GM10266 (cell line): Measurements from ENCODE around the gene DYNC1I1.

Experiments
- DNase-seq: peaks from one replicate; pipeline ENCODE4 v3.0.0; 2012; ENCODE audit errors: extremely low spot score
- TF ChIP-seq, protein P1 (sequence below): IDR thresholded peaks from 2 replicates; pipeline ENCODE4 v1.5.1; 2012; ENCODE audit warnings: mild to moderate bottlenecking, low read depth; ENCODE audit not compliant: control insufficient read depth, insufficient read depth; ENCODE audit errors: missing control alignments

The DYNC1I1 gene

DNA sequence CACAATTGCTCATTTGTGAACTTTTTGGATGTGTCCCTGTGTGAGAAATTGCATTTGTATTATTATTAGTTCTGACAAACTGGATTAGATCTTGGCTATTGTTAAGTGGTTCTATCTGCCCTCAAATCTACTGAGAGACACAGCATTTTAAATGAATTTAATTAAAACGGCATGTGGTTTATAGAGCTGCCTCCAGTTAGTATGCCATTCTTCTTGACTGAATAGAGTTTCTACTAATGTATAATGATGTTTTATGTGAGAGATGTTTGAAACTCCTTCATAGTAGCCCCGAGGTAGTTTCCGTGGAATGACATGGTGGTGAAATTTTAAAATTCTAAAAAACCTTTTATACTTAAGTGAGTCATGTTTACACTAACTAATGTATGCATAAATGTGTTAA is 110.9 kb downstream of the DYNC1I1 start:
- no peak for DNase-seq
- TF ChIP-seq, protein P1, sequence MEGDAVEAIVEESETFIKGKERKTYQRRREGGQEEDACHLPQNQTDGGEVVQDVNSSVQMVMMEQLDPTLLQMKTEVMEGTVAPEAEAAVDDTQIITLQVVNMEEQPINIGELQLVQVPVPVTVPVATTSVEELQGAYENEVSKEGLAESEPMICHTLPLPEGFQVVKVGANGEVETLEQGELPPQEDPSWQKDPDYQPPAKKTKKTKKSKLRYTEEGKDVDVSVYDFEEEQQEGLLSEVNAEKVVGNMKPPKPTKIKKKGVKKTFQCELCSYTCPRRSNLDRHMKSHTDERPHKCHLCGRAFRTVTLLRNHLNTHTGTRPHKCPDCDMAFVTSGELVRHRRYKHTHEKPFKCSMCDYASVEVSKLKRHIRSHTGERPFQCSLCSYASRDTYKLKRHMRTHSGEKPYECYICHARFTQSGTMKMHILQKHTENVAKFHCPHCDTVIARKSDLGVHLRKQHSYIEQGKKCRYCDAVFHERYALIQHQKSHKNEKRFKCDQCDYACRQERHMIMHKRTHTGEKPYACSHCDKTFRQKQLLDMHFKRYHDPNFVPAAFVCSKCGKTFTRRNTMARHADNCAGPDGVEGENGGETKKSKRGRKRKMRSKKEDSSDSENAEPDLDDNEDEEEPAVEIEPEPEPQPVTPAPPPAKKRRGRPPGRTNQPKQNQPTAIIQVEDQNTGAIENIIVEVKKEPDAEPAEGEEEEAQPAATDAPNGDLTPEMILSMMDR = no peak

DNA sequence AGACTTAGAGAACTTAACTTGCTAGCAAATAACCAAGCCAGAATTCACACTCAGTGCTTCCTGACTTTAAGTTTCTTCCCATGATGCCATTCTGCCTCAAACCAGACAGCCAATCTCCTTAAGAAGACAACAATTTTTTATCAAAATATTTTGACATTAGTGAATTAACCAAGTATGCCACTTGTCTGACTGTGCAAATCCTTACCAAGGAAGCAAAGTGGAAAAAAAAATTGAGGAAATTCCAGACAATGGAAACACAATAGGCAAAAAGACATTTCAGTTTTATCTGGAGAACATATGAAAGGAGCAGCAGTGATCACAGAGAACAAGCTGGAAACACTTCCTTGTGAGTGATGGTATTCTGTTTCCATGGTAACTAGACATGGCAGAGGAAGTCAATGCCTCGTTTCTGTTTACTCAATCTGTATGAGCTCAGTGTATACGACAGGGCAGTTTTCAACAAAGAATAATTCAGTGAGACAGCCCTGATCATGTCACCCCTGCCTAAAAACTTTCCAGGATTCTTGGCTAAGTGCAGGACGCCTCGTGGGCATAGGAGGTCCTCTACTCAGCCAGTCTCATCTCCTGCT is 114.2 kb downstream of the DYNC1I1 start:
- no peak for DNase-seq

DNA sequence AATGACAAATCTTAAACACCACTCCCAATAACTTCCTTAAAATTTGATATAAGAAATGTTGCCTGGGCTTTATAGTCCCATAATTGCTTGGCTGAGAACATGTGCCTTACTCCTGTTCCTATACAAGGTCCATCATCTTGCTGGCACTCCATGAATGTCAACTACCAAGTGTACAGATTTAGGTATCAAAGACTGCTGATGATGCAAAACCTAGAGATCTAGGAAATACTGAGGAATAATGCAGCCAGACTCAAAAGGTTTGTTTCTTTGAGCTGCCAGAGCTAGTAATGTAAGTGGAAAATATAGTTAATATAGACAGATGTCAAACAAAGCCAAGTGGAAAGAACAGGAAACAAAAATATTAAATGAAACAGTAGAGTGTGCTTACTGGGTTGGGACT is 121.1 kb downstream of the DYNC1I1 start:
- TF ChIP-seq, protein P1 = no peak
- DNase-seq = no peak

More for the DNA sequence above, 114.2 kb downstream of the DYNC1I1 start:
- TF ChIP-seq, protein P1 = no peak

DNA sequence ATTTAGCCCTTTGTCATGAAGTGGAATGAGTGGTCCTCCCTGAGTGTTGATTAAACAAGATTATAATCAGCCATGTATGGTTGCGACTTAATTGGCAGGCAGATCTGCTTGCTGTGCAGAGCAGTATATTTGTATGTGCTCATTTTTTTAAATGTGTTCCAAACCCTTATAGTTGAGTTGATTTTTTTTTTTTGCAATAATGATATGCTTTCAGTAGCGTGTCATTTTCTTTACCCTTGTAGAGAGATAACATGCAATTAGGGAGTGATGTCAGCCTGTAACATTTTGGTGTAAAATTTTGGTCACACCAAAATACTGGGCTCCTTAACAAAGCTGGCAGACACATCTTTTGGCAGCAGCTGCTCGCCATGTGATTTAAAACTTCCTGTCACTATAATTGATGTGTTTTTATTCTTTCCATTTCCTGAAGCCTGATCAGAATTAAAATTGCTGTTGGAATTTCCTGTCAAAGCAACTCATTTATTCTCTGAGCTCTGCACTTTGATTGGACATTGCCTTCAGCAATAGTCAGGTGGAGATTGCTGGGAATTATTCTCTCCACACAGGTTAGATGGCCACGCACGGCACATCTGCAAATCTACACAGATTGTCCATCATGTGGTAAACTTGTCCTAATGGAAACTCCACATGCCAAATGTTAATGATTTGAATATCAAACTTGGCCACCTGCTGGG is 125.3 kb downstream of the DYNC1I1 start:
- no peak for DNase-seq
- TF ChIP-seq, protein P1 = no peak

DNA sequence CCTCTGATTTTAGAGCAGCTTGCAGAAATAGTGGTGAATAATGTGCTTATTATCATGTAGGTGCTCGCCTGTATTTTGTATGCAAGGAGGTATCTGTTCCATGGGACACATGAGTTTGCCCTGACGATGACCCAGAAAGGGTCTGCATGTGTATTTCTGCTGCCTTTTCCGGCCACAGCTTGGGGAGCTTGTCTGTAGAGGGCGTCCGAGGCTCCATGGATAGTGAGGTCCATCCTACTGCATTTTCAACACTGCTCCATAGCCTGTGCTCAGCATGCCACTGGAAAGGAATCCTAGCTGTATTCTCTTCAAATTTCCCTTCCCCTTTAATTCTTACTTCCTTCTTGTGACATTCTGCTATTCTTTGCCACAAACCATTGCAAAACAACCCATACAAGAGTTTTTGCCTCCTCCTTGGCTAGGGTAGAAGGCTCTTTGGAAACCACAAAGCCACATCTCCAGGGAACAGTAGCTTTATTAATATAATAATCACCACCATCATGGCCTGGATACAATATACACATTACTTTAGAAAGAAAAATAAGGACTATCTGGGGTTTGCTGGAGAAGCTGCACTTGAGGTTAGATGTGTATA is 127.7 kb downstream of the DYNC1I1 start:
- TF ChIP-seq, protein P1 = no peak
- no peak for DNase-seq

DNA sequence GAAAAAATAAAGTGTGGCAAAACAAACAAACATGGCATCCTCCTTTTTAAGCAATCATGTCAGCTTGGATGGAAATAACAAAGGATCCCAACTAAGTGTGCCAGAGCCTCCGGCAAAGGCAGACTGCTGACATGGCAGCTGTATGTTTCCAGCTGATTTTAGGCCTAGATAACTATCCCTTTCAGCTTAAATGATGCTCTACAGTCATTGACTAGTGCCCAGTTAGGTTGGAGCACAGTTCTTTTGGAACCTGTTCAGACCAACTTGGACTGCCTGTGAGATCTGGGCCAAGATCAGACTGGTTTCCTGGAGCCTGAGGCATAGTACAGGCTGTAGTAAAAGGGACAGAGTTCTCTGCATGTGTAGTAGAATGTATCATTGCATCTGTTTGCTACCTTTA is 128.7 kb downstream of the DYNC1I1 start:
- no peak for DNase-seq
- TF ChIP-seq, protein P1 = no peak

DNA sequence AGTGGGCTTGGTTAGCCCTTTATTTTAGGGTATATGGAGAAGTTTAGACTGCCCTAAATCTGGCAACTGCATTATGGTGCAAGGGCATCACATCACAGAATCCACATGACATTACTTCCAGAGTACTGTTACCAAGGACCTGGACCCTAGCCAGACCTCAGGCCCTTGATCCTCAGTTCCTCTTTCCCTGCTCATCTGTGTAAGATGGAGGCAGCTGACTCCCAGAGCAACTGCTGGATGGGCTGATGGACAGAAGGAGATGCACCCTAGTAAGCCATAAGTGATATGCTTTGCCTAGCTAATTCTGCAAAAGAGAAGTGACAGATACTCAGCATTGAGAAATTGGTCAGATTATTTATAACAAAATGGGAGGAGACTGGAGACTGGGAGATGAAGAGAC is 131.7 kb downstream of the DYNC1I1 start:
- TF ChIP-seq, protein P1 = no peak
- DNase-seq = no peak
